ENCODE data around the gene TMEM198. TPM values are rescaled to one million over a fixed set of nuclear protein-coding genes. Genes with fewer than 3 reads are reported as not detected.
A peak's percentile ranks its signal among the peaks of the same experiment; 100 is the strongest.

TMEM198 gene
- total RNA-seq, 4 donors from 2014 or later, result 1.1 to 4.4 (median 1.2) TPM; not detected in 1

- Histone ChIP-seq H3K4me1 (peaks cover 5 to 20% (median 12%) of the 10 kb centered on the region in 4 donors), H3K27me3 (peaks cover 32% of the 10 kb centered on the region), H3K4me3 (no peak overlapping the region), H3K9me3 (no peaks in the 10 kb centered on the region), H3K27ac (no peak overlapping the region), H3K36me3 (no peaks in the 10 kb centered on the region)
- intact Hi-C loops (cut with DNase I; ENCODE audit: low total_unique reads), result loop anchor here (5.0 kb wide), 1 partner anchor 93 kb away; no protein-coding TSS in a partner anchor
- in situ Hi-C loops (cut with MboI; ENCODE audit: low pct_ligation_motif_present in 1 of 4, low pct_unique_long_range_greater_than_20kb in 1 of 4, low sequenced_read_pairs in 3 of 4), result no loop called here
- 86% methylated on average over 8 of the region's 9 CpGs; no CpG with 5 or more reads in 1 of the 2 donors for WGBS, 2 donors (ENCODE audit: low coverage in 1 of 2)
- no peak for TF ChIP-seq EP300 (IDR thresholded peaks at IDR 0.05; ENCODE audit: low read depth)
- DNase-seq, result no peak
Observed at GRCh38 chr2:219549619-219550018, 5.8 kb downstream of the TMEM198 start.

GRCh38 chr2:219551441-219552381, 7.9 kb downstream of the TMEM198 start:
- intact Hi-C loops (cut with DNase I; ENCODE audit: low total_unique reads) (loop anchor here (5.0 kb wide), 1 partner anchor 91 kb away; no protein-coding TSS in a partner anchor), in situ Hi-C loops (cut with MboI; ENCODE audit: low pct_ligation_motif_present in 1 of 4, low pct_unique_long_range_greater_than_20kb in 1 of 4, low sequenced_read_pairs in 3 of 4) (no loop called here)
- peak overlapping the region; percentile 45 to 61 (median 58) for H3K27ac ChIP-seq
- WGBS, 2 donors (ENCODE audit: low coverage in 1 of 2), result 7% methylated on average over 54 of the region's 54 CpGs; no CpG with 5 or more reads in 1 of the 2 donors
- peaks cover 32% of the 10 kb centered on the region for H3K27me3 ChIP-seq
- TF ChIP-seq CTCF (IDR thresholded peaks at IDR 0.05) (no peak), POLR2A (IDR thresholded peaks at IDR 0.05) (no peak), EP300 (IDR thresholded peaks at IDR 0.05; ENCODE audit: low read depth) (no peak), POLR2AphosphoS5 (IDR thresholded peaks at IDR 0.05) (no peak)
- DNase-seq, result peak; percentile 23
- no peaks in the 10 kb centered on the region for H3K9me3 ChIP-seq
- peak overlapping the region; percentile 39 to 72 (median 57) for H3K4me3 ChIP-seq
- H3K4me1 ChIP-seq, result peaks cover 5 to 19% (median 12%) of the 10 kb centered on the region in 4 donors
- H3K36me3 ChIP-seq, result no peaks in the 10 kb centered on the region

- peak; percentile 90 for DNase-seq
- no peaks in the 10 kb centered on the region for H3K9me3 ChIP-seq
- in situ Hi-C loops (cut with MboI; ENCODE audit: low pct_ligation_motif_present in 1 of 4, low pct_unique_long_range_greater_than_20kb in 1 of 4, low sequenced_read_pairs in 3 of 4), result no loop called here
- TF ChIP-seq POLR2AphosphoS5 (IDR thresholded peaks at IDR 0.05) (peak in 1 of 3 donors; percentile 11), POLR2A (IDR thresholded peaks at IDR 0.05) (no peak)
- intact Hi-C loops (cut with DNase I; ENCODE audit: low total_unique reads), result loop anchor here (5.0 kb wide), 1 partner anchor 90 kb away; no protein-coding TSS in a partner anchor
- H3K27ac ChIP-seq, result peak overlapping the region; percentile 45 to 61 (median 58)
- H3K4me1 ChIP-seq, result peaks cover 5 to 19% (median 12%) of the 10 kb centered on the region in 4 donors
- peaks cover 32% of the 10 kb centered on the region for H3K27me3 ChIP-seq
- 6% methylated on average over 44 of the region's 99 CpGs; no CpG with 5 or more reads in 1 of the 2 donors for WGBS, 2 donors (ENCODE audit: low coverage in 1 of 2)
- H3K4me3 ChIP-seq, result peak overlapping the region; percentile 39 to 72 (median 57)
- H3K36me3 ChIP-seq, result no peaks in the 10 kb centered on the region
Observed at GRCh38 chr2:219552382-219553167, 8.7 kb downstream of the TMEM198 start.

GRCh38 chr2:219553168-219553417, 9.3 kb downstream of the TMEM198 start:
- in situ Hi-C loops (cut with MboI; ENCODE audit: low pct_ligation_motif_present in 1 of 4, low pct_unique_long_range_greater_than_20kb in 1 of 4, low sequenced_read_pairs in 3 of 4), result no loop called here
- H3K9me3 ChIP-seq, result no peaks in the 10 kb centered on the region
- peaks cover 32% of the 10 kb centered on the region for H3K27me3 ChIP-seq
- TF ChIP-seq POLR2AphosphoS5 (IDR thresholded peaks at IDR 0.05) (no peak), EP300 (IDR thresholded peaks at IDR 0.05; ENCODE audit: low read depth) (no peak), POLR2A (IDR thresholded peaks at IDR 0.05) (no peak), CTCF (IDR thresholded peaks at IDR 0.05) (no peak)
- peaks cover 5 to 19% (median 12%) of the 10 kb centered on the region in 4 donors for H3K4me1 ChIP-seq
- no peak overlapping the region for H3K27ac ChIP-seq
- intact Hi-C loops (cut with DNase I; ENCODE audit: low total_unique reads), result loop anchor here (5.0 kb wide), 1 partner anchor 89 kb away; no protein-coding TSS in a partner anchor
- WGBS, 2 donors (ENCODE audit: low coverage in 1 of 2), result 34% methylated on average over 7 of the region's 7 CpGs; no CpG with 5 or more reads in 1 of the 2 donors
- DNase-seq, result no peak
- peak overlapping the region in 3 of 4 donors; percentile 39 to 72 (median 54) for H3K4me3 ChIP-seq
- no peaks in the 10 kb centered on the region for H3K36me3 ChIP-seq
